Upper lobe of left lung (tissue), 4 donors: Measurements from ENCODE around the gene TMEM41A.

ENCODE experiments used
- CTCF ChIP-seq, 6 experiments: fragments of 450-650 bp in 4 of 6; fragments of 200-600 bp in 2 of 6; sonication (generic) in 2 of 6; IDR thresholded peaks; one replicate each; pipeline ENCODE4 v1.5.1; 2016 to 2019; ENCODE audit warnings: antibody characterized with exemption in 6 of 6
- EP300 ChIP-seq, 4 donors: sonication (generic); formaldehyde crosslinking; IDR thresholded peaks; one replicate each; pipeline ENCODE4 v1.5.1; 2017; ENCODE audit warnings: antibody characterized with exemption in 4 of 4, control low read depth in 2 of 4
- POLR2A ChIP-seq, 4 donors: fragments of 450-650 bp; IDR thresholded peaks; one replicate each; pipeline ENCODE4 v1.5.1; 2016 to 2017; ENCODE audit warnings: antibody characterized with exemption in 4 of 4, mild to moderate bottlenecking in 2 of 4
- POLR2AphosphoS5 ChIP-seq, 2 donors: sonication (generic); formaldehyde crosslinking; IDR thresholded peaks; one replicate each; pipeline ENCODE4 v1.5.1; 2017; ENCODE audit warnings: antibody characterized with exemption in 2 of 2

DNA sequence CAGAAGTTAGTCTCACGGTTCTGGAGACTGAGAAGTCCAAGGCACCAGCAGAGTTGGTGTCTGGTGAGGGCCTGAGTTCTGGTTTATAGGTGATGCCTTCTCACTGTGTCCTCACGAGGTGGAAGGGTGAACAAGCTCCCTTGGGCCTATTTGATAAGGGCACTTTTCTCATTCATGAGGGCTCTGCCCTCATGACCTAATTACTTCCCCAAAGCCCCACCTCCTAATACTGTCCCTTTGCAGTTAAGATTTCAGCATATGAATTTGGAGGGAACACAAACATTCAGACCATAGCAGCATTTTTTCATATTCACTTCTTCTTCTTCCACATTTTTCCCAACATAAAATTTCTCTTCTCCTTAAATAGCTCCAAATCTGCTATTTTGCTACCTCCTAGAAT, 41.5 kb downstream of the TMEM41A start:
- no peak for TF ChIP-seq CTCF (IDR thresholded peaks at IDR 0.05)
- TF ChIP-seq POLR2AphosphoS5 (IDR thresholded peaks at IDR 0.05) = no peak
- TF ChIP-seq EP300 (IDR thresholded peaks at IDR 0.05) = no peak
- TF ChIP-seq POLR2A (IDR thresholded peaks at IDR 0.05) = no peak
